GM12874 (cell line): Measurements from ENCODE around the gene CCDC38.

ENCODE experiments used
- TF ChIP-seq, protein P1 (sequence below): IDR thresholded peaks from 2 replicates; pipeline ENCODE4 v1.5.1; 2011; ENCODE audit warnings: low read depth, mild to moderate bottlenecking, control low read depth, low read length, moderate library complexity; ENCODE audit not compliant: insufficient read depth

CCDC38 gene

DNA sequence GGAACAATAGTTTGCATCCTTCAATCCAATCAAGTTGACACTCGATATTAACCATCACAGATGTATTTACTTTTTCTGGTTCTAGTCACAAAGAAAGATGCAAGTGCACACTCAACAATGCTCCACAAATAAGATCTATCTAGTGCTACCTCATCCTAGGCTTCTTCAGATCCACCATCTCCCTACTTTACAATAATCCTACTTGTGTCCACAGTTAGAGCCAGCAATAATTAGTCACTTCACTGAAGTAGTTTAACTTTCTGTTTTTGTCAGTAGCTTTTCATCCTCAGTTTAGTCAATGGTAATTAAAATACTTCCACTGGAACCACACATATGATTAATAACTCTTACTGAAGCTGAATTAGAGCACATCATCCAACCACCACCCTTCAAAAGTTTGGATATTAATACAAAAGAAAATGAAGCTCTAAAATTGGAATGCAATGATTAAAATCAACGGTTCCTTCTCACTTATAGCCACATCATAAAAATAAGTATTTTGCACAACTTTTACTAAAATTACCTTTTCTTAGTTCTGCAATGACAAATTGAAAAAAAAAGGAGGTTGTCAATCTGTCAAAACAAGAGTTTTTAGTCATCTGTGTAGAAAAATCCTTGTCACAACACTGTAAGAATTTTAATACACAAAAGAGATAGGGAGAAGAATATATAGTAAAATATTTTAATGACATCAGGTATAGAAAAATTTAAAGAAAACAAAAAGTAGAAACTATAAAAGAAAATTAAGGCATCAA is 111.9 kb downstream of the CCDC38 start:
- TF ChIP-seq, protein P1, sequence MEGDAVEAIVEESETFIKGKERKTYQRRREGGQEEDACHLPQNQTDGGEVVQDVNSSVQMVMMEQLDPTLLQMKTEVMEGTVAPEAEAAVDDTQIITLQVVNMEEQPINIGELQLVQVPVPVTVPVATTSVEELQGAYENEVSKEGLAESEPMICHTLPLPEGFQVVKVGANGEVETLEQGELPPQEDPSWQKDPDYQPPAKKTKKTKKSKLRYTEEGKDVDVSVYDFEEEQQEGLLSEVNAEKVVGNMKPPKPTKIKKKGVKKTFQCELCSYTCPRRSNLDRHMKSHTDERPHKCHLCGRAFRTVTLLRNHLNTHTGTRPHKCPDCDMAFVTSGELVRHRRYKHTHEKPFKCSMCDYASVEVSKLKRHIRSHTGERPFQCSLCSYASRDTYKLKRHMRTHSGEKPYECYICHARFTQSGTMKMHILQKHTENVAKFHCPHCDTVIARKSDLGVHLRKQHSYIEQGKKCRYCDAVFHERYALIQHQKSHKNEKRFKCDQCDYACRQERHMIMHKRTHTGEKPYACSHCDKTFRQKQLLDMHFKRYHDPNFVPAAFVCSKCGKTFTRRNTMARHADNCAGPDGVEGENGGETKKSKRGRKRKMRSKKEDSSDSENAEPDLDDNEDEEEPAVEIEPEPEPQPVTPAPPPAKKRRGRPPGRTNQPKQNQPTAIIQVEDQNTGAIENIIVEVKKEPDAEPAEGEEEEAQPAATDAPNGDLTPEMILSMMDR = no peak

GRCh38 chr12:95829395-95829794 is 113.0 kb downstream of the CCDC38 start:
- TF ChIP-seq, protein P1 = no peak

- TF ChIP-seq, protein P1 = peak; percentile 19; the same call in 1 of the 2 replicates
These were observed 122.2 kb downstream of the CCDC38 start for GRCh38 chr12:95820096-95820703.
